T-helper 9 cell (primary cell): ENCODE data around the gene ACTR3C.
"Not testable (repeated sequence)": the region's sequence is repeated elsewhere in the genome, so short reads cannot be mapped to it uniquely, and the experiment has no call there.

Experiments
- DNase-seq: peaks from one replicate; pipeline ENCODE4 v3.0.0-alpha.2; 2020

ACTR3C gene

DNA sequence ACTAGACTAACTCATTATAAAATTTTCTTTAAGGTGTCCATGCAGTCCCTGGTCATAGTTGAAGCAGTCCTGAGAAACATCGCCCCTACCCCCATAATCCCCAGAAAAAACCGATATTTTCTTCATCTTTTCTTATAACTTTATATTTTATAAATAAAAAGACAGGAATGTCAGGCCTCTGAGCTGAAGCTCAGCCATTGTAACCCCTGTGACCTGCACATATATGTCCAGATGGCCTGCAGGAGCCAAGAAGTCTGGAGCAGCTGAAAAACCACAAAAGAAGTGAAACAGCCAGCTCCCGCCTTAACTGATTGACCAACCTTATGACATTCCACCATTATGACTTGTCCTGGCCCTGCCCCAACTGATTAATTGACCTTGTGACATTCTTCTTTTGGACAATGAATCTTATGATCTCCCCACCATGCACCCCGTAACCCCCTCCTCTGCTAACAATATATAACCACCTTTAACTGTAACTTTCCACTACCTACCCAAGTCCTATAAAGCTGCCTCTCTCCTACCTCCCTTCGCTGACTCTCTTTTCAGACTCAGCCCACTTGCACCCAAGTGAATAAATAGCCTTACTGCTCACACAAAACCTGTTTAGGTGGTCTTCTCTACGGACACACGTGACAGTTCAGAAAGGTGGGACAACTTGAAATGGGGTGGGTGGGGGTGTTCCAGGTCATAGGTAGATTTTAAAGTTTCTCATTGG is 10.5 kb downstream of the ACTR3C start:
- DNase-seq, result not testable (repeated sequence)

DNA sequence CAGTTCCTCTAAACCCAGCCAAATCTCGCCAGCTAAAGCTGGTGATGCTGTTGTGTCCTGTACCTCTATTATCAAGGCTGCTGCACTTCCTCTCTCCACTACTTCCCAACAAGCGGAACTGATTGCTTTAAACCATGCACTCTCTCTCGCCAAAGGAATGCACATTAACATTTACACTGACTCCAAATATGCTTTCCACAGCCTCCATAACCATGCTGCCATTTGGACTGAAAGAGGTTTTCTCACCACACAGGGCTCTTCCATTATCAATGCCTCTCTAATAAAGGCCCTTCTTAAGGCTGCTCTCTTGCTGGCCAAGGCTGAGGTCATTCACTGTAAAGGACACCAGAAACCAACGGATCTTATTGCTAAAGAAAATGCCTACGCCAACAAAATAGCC is 11.6 kb downstream of the ACTR3C start:
- DNase-seq, result no peak

DNA sequence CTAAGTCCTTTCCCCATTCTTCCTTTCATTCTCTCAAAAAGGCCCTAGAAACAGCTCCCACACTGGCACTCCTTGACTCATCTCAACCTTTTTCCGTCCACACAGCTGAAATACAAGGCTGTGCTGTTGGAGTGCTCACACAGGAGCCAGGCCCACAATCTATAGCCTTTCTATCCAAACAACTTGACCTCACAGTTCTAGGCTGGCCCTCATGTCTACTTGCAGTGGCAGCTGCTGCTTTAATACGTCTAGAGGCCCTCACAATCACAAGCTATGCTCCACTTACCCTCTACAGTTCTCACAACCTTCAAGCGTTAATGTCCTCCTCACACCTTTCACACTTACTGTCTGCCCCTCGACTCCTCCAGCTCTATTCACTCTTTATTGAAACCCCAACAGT is 12.2 kb downstream of the ACTR3C start:
- DNase-seq, result no peak

DNA sequence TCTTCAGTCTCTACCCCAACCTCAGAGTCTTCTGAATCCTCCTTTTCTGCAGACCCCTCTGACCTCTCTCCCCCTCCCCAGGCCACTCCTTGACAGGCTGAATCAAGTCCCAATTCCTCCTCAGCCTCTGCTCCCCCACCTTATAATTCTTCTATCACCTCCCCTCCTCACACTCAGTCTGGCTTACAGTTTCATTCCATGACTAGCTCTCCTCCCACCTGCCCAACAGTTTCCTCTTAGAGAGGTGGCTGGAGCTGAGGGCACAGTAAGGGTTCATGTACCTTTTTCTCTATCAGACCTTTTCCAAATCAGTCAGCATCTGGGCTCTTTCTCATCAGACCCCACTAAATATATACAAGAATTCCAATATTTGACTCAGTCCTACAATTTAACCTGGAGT is 14.8 kb downstream of the ACTR3C start:
- DNase-seq, result no peak

DNA sequence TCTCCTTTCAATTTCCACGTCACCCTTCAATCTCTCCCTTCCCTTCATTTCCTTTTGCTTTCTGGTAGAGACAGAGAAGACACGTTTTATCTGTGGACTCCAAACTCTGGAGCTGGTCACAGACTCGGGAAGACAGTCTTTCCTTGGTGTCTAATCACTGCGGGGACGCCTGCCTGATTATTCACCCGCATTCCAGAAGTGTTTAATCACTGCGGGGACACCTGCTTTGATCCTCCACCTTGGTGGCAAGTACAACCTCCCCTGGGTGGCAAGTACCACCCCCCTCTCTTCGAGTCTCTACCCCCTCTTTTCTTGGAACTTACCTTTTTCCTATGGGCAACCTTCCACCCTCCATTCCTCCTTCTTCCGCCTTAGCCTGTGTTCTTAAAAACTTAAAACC is 15.4 kb downstream of the ACTR3C start:
- DNase-seq, result no peak

DNA sequence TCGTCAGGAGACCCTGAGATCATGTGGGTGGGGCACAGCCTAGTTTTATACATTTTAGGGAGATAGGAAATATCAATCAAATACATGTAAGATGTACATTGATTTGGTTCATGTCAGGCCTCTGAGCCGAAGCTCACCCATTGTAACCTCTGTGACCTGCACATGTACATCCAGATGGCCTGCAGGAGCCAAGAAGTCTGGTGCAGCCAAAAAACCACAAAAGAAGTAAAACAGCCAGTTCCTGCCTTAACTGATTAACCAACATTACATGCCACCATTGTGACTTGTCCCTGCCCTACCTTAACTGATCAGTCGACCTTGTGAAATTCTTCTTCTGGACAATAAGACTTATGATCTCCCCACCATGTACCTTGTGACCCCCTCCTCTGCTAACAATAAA is 16.2 kb downstream of the ACTR3C start:
- DNase-seq, result no peak

DNA sequence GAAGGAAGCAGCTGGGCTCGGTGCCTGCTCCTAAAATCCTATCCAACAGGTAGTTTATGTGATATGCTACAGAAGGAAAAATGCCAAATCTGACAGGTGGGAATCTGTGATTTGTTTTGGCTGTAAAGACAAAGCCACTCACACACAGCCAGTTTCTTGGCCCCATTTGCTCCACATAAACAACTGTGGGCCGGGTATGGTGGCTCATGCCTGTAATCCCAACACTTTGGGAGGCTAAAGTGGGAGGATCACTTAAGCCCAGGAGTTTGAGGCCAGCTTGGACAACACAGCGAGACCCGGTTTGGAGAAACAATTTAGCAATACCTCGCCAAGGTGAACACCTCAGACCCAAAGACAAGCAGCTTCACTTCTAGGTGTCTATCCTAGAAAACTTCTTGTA is 17.0 kb downstream of the ACTR3C start:
- not testable (repeated sequence) for DNase-seq

DNA sequence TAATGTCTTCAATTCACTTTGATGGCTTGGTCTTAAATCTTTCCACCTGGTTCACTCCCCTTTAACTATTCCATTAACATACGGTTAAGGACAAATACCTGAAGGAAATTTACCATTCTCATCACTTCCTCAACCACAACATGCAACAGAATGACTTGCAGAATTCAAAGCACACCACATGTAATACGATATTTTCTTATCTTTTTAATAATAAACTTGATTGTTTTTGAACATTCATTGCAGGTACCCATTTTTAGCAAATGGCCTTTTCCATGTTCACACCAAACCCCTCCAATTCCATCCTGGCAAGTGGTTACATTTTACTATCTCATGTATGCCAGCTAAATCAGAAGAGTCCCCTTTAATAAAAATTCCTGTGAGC is 17.5 kb downstream of the ACTR3C start:
- not testable (repeated sequence) for DNase-seq

DNA sequence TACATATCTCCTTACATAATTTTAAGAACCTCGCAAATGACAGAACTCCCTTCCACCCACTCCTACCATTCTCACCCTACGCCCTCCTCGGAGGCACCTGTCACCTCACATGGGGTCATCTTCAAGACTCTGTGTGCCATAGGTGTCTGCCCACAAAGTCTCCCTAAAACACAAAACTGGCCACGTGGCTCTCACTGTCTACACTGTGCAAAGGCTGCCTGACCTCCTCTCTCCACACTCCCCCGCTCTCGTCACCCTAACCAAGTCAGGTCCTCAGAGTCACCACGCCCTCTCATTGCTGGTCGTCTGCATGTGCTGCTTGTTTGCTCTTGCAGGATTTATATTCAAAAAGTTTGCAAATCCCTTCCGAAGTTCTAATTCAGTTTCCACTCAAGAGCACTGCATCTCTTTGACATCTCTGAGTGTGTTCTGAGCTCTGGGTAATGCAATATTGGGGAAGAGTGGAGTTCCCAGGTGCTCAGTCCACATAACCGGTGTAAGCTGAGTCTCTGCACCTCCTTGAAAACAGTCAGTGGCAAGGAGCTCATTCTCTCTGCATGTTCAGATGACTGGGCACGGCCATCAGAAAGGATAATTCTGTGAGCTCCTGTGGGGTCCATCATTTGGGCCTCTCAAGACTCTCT is 18.0 kb downstream of the ACTR3C start:
- DNase-seq, result not testable (repeated sequence)

DNA sequence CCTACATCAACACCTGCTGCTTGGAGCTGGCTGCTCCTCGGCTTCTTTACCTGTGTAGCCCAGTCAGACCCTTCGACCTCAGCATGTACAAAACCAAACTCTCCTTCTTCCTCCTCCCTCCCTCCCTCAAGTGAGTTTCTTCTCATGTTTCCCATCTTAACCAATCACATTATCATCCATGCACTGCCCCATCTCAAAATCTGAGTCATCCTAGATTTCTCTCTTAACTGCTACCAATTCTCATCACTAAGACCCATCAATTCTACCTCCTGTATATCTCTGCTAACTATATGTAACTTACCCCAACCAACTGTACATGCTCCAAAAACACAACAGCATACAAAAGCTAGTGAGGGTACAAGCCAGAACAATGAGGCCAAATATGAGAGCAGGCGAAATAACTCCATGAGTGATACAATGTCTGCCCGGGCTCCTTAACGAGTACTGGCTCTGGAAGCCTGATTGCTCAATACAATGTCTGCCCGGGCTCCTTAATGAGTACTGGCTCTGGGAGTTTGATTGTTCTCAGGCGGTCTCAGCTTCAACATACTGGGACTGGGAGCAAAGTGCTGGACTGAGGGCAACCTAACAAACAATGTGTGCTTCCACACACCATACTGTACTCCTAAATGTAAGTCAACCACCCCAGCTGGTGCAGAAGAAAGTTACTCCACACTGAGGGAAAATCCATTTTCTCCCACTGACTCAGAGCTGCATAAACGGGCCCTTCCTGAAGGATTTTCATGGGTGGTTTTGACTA is 18.7 kb downstream of the ACTR3C start:
- DNase-seq, result not testable (repeated sequence)

DNA sequence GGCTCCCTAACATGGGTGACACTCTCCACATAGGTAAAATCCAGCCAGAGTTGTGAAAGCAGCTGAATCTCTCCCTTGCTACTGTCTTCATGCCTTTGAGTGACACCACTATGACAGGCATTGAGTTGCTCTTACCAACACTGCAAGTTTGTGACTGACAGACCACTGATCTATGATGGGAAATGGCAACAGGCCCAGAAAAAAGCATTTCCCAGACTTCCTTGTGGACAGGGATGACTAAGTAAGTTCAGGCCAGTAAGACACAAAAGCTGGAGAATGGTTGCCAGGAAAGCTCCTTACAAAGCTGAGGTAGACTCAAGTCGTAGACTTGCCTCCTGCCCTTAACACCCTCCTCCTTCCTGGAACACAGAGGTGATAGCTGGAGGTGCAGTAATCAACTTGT is 20.4 kb downstream of the ACTR3C start:
- not testable (repeated sequence) for DNase-seq

DNA sequence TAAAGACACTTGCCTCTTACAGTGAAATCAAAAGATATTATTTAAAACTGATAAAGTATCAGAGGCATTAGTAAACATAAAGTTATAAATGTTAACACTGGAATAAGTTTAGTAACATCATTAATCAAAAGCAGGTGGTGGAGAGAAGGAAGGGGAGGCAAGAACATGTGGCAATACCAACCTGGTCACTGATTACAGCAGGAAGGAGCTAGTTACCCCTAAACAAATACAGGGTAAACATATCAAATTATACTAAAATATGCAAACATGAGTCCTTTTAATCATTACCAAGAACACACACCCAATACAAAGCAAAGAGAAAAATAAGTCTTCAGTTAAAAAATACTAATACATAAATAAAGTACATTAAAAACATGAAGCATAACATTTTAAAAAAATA is 25.4 kb downstream of the ACTR3C start:
- DNase-seq, result not testable (repeated sequence)

DNA sequence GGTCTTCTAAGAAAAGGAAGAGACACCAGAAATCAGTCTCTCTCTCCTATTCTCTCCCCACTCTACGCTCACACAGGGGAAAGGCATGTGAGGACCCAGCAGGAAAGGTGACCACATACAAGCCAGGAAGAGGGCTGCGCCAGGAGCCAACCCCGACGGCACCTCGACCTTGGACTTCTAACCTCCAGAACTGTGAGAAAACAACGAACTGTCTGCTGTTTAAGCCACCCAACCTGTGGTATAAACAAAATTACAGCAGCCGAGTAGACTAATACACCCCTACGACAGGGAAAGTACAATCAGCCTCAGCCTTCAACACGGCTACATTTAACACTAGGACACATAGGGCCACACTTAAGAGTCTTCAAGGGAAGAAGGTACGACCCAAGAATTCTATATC is 26.5 kb downstream of the ACTR3C start:
- DNase-seq, result not testable (repeated sequence)

DNA sequence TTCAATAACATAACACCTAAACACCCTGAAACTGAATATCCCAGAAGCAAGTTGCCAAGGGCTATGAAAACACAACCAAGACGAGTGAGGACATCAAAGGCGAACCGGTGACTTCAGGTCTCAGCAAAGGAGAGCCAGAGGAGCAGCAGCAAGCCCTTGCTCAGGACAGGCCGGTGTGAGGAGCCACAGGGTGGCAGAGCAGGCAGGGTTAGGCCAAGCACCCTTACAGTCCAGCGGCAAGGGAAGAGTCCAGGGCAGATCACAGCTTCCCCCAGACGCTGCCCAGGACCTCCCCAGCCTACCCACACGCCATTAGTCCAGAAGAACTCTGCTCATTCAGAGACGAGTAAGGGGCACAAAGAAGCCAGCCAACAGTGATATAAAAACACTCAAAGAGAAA is 27.7 kb downstream of the ACTR3C start:
- DNase-seq, result not testable (repeated sequence)

DNA sequence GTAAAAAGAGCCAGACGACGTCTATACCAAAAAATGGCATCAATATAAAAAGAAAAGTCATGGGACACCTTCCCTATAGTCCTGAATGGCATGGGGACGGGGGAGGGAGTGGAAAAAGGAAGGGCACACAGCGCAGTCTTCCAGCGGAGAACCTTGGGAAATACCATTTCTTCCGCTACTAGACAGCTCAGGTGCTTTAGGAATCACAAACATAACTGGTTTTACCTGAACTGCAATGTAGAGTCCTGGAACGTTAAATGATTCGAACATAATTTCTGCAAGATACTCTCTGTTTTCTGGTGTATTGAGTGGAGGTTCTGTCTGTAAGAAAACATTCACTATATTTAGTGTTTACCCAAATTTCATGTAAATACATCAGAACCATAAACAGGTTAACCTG is 28.3 kb downstream of the ACTR3C start:
- not testable (repeated sequence) for DNase-seq

DNA sequence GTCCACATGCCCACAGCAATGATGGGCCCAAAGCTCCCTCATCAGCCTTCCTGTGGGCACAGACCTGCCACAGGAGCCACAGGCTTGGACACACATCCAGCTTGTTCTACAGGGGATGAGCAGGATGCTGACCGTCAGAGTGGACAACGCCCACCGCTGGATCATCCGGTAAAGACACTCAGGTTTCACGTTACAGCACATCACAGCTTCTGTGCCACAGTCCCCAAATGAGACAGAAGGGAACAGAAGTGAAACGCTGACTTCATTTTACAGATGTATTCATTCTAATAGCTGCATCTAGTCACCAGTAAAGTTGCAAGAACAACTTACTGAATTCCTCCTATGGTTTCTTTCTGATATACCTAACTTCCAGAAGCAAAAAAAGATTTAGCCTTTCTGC is 33.0 kb downstream of the ACTR3C start:
- not testable (repeated sequence) for DNase-seq

DNA sequence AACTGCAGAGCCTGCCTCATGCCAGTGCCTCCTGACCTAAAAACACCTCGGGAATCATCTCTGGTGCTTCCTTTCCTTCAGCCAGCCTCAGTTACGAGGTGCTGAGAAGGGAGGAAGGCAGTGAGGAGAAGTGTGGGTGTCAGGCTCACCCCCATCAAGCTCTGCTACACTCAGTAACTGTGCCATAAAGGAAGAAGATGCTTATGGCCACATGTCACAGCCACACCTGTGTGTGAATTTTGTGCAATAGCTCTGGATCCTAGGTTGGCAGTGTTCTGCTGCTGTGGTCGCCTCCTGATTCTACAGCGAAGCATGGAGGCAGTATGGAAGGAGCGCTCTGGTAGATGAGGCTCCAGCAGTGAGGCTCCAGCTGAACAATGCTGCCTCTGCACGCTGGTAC is 34.5 kb downstream of the ACTR3C start:
- DNase-seq, result not testable (repeated sequence)

DNA sequence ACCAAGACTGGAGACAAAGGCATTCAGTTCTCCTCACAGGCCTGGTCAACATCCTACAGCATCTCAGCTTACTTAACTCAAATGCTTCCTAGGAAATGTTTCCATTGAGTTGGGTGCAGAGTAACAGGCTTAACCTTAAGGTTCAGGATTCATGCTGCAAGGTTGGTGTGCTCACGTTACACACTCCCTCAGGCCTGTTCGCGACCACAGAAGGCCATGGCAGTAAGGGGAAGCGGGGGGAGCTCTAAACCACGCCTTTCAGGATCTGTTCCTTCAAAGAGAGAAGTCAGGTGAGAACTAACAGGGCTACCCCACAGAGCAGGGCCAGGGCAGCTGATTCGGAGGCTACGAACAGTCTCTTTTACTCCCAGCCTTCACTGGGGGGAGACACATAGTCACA is 35.5 kb downstream of the ACTR3C start:
- not testable (repeated sequence) for DNase-seq

DNA sequence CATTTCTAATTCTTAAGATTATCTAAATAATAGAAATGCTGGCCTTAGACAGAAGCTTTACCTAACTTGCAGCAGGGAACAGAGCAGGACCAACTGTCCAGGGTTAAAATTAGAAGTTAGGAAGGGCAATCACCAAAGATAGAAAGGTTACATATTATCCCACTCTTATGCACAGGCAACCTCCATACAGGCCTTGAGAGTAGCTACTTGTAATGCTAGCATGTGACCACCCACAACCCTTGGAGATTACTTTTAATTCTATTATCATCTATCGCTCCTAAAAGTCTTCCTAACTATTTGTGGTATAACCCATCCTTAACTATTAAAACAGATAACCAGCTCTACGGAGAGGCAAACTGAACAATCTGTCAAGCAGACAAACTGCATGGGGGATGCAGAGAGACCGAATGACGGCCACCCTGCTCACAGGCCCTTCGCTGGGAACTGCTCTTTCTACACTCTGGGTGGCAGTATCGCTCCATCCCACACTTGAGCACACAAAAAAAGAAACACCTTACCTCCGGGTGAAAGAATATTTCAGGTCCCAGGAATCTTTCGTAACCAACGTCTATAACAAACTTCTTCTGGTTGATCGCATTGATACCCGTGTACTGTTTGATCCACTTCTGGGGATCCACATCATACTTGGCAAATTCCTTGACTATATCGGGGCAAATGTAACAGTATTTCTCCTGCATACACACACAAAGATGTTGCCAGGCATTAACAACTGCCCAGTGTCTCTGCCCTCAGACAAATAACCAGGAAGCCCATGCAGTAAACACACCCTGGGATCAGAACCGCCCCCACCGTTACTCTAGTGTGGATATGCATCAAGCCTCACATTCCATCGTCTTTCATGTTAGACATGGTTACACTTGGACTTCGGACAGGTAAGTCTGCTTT is 37.2 kb downstream of the ACTR3C start:
- DNase-seq, result not testable (repeated sequence)

DNA sequence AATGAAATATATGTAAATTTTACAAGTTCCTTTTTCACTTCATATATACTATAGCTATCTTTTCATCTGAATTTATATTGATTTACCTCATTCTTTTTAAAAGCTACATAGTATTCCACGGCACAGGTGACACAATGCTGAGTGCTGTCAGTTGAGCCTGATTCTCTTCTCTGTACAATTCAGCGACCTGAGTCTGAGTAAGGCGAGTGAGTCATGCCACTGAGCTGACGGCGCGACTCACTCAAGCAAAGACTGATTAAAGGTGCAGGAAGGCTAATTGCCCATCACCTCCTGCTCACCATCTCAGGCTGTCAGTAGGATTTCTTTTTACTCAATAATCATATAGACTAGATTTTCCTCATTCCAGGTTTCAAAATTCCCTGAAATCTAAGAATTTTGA is 39.7 kb downstream of the ACTR3C start:
- DNase-seq, result not testable (repeated sequence)

DNA sequence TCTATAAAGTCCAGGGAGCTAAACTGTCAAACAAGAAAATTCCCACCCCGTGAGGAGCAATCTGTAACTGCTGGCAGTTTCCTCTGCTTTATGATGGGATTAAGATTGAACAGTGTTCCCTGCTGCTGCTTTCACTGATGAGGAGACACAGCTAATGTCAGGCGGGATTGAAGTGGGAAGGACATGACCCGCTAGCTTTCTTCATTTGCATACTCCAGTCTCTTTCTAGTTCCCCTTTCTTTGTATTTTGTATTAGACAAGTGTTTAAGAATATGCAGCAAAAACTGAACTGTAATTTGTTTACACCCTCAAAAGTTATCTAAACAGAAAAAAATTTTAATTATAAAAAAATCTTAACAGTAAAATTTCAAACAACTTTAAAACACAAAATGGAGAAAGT is 40.2 kb downstream of the ACTR3C start:
- not testable (repeated sequence) for DNase-seq

DNA sequence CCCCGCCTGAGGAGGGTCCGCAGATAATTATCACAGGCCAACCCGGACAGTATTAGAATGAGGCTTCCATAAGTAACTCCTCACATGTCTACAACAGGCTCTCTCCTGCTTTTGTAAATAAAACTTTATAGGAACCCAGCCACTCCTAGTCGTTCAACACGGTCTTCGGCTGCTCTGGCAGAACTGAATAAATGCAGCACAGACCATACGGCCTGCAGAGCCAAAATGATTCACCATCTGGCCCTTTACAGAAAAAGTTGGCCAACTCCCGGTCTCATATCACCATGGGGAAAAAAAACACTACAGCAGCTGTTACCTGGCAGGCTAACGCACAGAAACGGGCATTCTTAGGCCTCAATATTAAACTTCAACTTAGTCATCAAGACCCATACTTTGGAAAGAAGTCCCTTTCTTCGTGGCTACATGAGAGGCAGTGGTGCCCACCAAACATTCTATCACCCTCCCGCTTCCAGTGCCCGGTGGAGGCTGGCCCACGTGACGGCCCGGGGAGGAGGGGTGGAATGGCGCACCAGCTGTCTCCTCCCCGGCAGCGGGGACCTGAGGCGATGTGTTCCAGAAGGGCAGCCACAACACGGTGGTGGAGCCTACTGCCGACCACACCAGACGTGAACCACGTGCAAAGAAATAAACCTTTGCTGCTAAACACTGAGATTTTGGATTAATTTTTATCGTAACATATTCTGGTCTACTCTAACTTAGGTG is 41.5 kb downstream of the ACTR3C start:
- DNase-seq, result not testable (repeated sequence)
